Measurements from ENCODE around the gene TRIM72.

Gene TRIM72

GRCh38 chr16:31185339-31185738 lies 28.6 kb upstream of the TRIM72 start:
- no peak for DNase-seq (ENCODE audit: low read depth, low spot score)
- CTCF ChIA-PET, result no interaction called here
- H3K4me3 ChIP-seq (ENCODE audit: low read depth, low read length), result no peak overlapping the region
- no peak for TF ChIP-seq CTCF (IDR thresholded peaks at IDR 0.05; ENCODE audit: insufficient read depth, low read length, missing control alignments)
- POLR2A ChIA-PET, result no interaction called here

- H3K4me3 ChIP-seq (ENCODE audit: low read depth, low read length), result no peak overlapping the region
- TF ChIP-seq CTCF (IDR thresholded peaks at IDR 0.05; ENCODE audit: insufficient read depth, low read length, missing control alignments), result no peak
- no peak for DNase-seq (ENCODE audit: low read depth, low spot score)
- ChIA-PET CTCF (interaction anchor here (1.1 kb wide), 1 partner anchor 10 kb away, joined by 3 read pairs; no protein-coding TSS in a partner anchor), POLR2A (no interaction called here)
Measured at GRCh38 chr16:31186176-31186575, 27.7 kb upstream of the TRIM72 start.

- ChIA-PET CTCF (interaction anchor here (1.2 kb wide), 1 partner anchor 273 kb away, joined by 4 read pairs; no protein-coding TSS in a partner anchor), POLR2A (interaction anchor here (1.3 kb wide), 1 partner anchor 11 kb away, joined by 7 read pairs; no protein-coding TSS in a partner anchor)
- H3K4me3 ChIP-seq (ENCODE audit: low read depth, low read length), result no peak overlapping the region
- TF ChIP-seq CTCF (IDR thresholded peaks at IDR 0.05; ENCODE audit: insufficient read depth, low read length, missing control alignments), result no peak
- no peak for DNase-seq (ENCODE audit: low read depth, low spot score)
Measured at GRCh38 chr16:31186930-31187807, 26.8 kb upstream of the TRIM72 start.

GRCh38 chr16:31187808-31188189 lies 26.1 kb upstream of the TRIM72 start:
- TF ChIP-seq CTCF (IDR thresholded peaks at IDR 0.05; ENCODE audit: insufficient read depth, low read length, missing control alignments), result no peak
- ChIA-PET CTCF (interaction anchor here (1.2 kb wide), 1 partner anchor 273 kb away, joined by 4 read pairs; no protein-coding TSS in a partner anchor), POLR2A (interaction anchor here (1.3 kb wide), 1 partner anchor 10 kb away, joined by 7 read pairs; no protein-coding TSS in a partner anchor)
- no peak for DNase-seq (ENCODE audit: low read depth, low spot score)
- H3K4me3 ChIP-seq (ENCODE audit: low read depth, low read length), result no peak overlapping the region

GRCh38 chr16:31188450-31189411 lies 25.2 kb upstream of the TRIM72 start:
- TF ChIP-seq CTCF (IDR thresholded peaks at IDR 0.05; ENCODE audit: insufficient read depth, low read length, missing control alignments), result no peak
- POLR2A ChIA-PET, result interaction anchor here (1.2 to 2.3 kb wide), 3 partner anchors 9 to 10 kb away, joined by 4 to 10 read pairs (median 7); partner anchors contain the start of gene FUS
- no peak overlapping the region for H3K4me3 ChIP-seq (ENCODE audit: low read depth, low read length)
- CTCF ChIA-PET, result interaction anchor here (0.8 to 2.0 kb wide), 4 partner anchors 9 to 272 kb away, joined by 3 to 6 read pairs (median 4); no protein-coding TSS in a partner anchor
- DNase-seq (ENCODE audit: low read depth, low spot score), result no peak
